ENCODE data around the gene AKR1C4. TPM values are rescaled to one million over a fixed set of nuclear protein-coding genes. Genes with fewer than 3 reads are reported as not detected.
A peak's percentile ranks its signal among the peaks of the same experiment; 100 is the strongest.

The AKR1C4 gene
- total and polyA plus RNA-seq, 2 experiments from 2014 or later: not detected

DNA sequence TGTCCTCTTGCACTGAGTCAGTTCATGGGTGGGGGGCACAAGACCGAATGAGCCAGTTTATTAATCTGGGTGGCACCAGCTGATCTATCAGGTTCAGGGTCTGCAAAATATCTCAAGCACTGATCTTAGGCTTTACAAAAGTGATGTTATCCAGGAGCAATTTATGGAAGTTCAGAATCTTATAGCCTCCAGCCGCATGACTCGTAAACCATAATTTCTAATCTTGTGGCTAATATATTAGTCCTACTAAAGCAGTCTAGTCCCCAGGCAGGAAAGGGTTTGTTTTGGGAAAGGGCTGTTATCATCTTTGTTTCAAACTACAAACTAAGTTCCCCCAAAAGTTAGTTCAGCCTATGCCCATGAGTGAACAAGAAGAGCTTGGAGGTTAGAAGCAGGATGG is 45.6 kb upstream of the AKR1C4 start:
- DNase-seq (ENCODE audit: low read depth in 1 of 2, low spot score in 1 of 2): no peak
- Histone ChIP-seq H3K36me3 (no peaks in the 10 kb centered on the region), H3K27me3 (no peaks in the 10 kb centered on the region), H3K27ac (no peak overlapping the region), H3K4me3 (no peak overlapping the region), H3K9me3 (ENCODE audit: low read depth) (no peaks in the 10 kb centered on the region), H3K4me1 (ENCODE audit: low read depth) (no peaks in the 10 kb centered on the region)
- no peak for TF ChIP-seq CTCF (IDR thresholded peaks at IDR 0.05; ENCODE audit: low read depth, low read length)

- Histone ChIP-seq H3K27me3 (no peaks in the 10 kb centered on the region), H3K9me3 (ENCODE audit: low read depth) (no peaks in the 10 kb centered on the region), H3K4me3 (no peak overlapping the region), H3K27ac (no peak overlapping the region), H3K36me3 (no peaks in the 10 kb centered on the region), H3K4me1 (ENCODE audit: low read depth) (no peaks in the 10 kb centered on the region)
- peak in 1 of 2 donors; percentile 1 for DNase-seq (ENCODE audit: low read depth in 1 of 2, low spot score in 1 of 2)
- no peak for TF ChIP-seq CTCF (IDR thresholded peaks at IDR 0.05; ENCODE audit: low read depth, low read length)
Observed at GRCh38 chr10:5155951-5156350, 40.7 kb upstream of the AKR1C4 start.

- Histone ChIP-seq H3K4me3 (no peak overlapping the region), H3K9me3 (ENCODE audit: low read depth) (no peaks in the 10 kb centered on the region), H3K27me3 (no peaks in the 10 kb centered on the region), H3K27ac (no peak overlapping the region), H3K4me1 (ENCODE audit: low read depth) (no peaks in the 10 kb centered on the region), H3K36me3 (no peaks in the 10 kb centered on the region)
- no peak for TF ChIP-seq CTCF (IDR thresholded peaks at IDR 0.05; ENCODE audit: low read depth, low read length)
- DNase-seq (ENCODE audit: low read depth in 1 of 2, low spot score in 1 of 2): no peak
Observed at GRCh38 chr10:5157501-5157900, 39.1 kb upstream of the AKR1C4 start.

GRCh38 chr10:5159126-5159525 is 37.5 kb upstream of the AKR1C4 start:
- Histone ChIP-seq H3K27ac (no peak overlapping the region), H3K4me1 (ENCODE audit: low read depth) (no peaks in the 10 kb centered on the region), H3K36me3 (no peaks in the 10 kb centered on the region), H3K4me3 (no peak overlapping the region), H3K9me3 (ENCODE audit: low read depth) (no peaks in the 10 kb centered on the region), H3K27me3 (no peaks in the 10 kb centered on the region)
- TF ChIP-seq CTCF (IDR thresholded peaks at IDR 0.05; ENCODE audit: low read depth, low read length): no peak
- peak in 1 of 2 donors; percentile 9 for DNase-seq (ENCODE audit: low read depth in 1 of 2, low spot score in 1 of 2)

GRCh38 chr10:5163487-5163886 is 33.1 kb upstream of the AKR1C4 start:
- H3K4me3 ChIP-seq: no peak overlapping the region
- DNase-seq (ENCODE audit: low read depth in 1 of 2, low spot score in 1 of 2): no peak
- H3K36me3 ChIP-seq: no peaks in the 10 kb centered on the region
- H3K27ac ChIP-seq: no peak overlapping the region
- no peaks in the 10 kb centered on the region for H3K27me3 ChIP-seq
- no peak for TF ChIP-seq CTCF (IDR thresholded peaks at IDR 0.05; ENCODE audit: low read depth, low read length)
- no peaks in the 10 kb centered on the region for H3K4me1 ChIP-seq (ENCODE audit: low read depth)
- H3K9me3 ChIP-seq (ENCODE audit: low read depth): no peaks in the 10 kb centered on the region

DNA sequence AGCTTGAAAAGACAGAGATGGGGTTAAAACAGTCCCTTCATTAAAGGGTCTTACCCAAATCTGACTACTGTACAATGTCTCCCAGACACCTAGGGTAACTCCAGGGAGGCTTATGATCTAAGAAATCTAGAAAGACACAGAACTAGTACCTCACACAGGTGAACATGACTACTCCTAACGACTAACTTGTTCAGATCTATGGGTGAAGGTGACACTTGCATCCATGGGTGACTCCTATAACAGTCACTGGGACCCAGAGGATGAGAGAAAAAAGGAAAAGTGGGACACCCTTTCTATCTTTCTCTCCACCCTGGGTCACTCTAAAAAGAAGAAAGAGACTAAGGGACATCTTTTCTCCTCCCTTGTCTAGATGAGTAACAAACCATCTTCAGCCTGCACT is 30.9 kb upstream of the AKR1C4 start:
- H3K4me3 ChIP-seq: no peak overlapping the region
- H3K27me3 ChIP-seq: no peaks in the 10 kb centered on the region
- H3K4me1 ChIP-seq (ENCODE audit: low read depth): no peaks in the 10 kb centered on the region
- no peaks in the 10 kb centered on the region for H3K36me3 ChIP-seq
- DNase-seq (ENCODE audit: low read depth in 1 of 2, low spot score in 1 of 2): peak in 1 of 2 donors; percentile 18
- TF ChIP-seq CTCF (IDR thresholded peaks at IDR 0.05; ENCODE audit: low read depth, low read length): no peak
- H3K9me3 ChIP-seq (ENCODE audit: low read depth): no peaks in the 10 kb centered on the region
- H3K27ac ChIP-seq: no peak overlapping the region
